Gastrocnemius medialis (tissue), 4 donors: ENCODE data around the gene MAD1L1. TPM values are rescaled to one million over a fixed set of nuclear protein-coding genes. Genes with fewer than 3 reads are reported as not detected.
"Not testable (repeated sequence)": the region's sequence is repeated elsewhere in the genome, so short reads cannot be mapped to it uniquely, and the experiment has no call there.

Experiments used
- ATAC-seq, 2 donors: fragments of 150-250 bp; one replicate each; pipeline ENCODE4 v1.9.1; 2016
- DNase-seq, 2 donors: peaks; one replicate each; pipeline ENCODE4 v3.0.0-alpha.2; 2019
- H3K27ac ChIP-seq, 4 donors: fragments of 200-600 bp; sonication (generic); 1 replicate in 1 of 4; 2 replicates in 3 of 4; pipeline ENCODE4 v1.5.1; 2016 to 2018; ENCODE audit warnings: mild to moderate bottlenecking in 2 of 4, moderate library complexity in 1 of 4
- H3K27me3 ChIP-seq, 3 donors: fragments of 200-600 bp; sonication (generic) in 2 of 3; 1 replicate in 1 of 3; 2 replicates in 2 of 3; pipeline versions ENCODE4 v1.5.1 to v1.6.0; 2016 to 2019; ENCODE audit warnings: mild to moderate bottlenecking in 1 of 3, moderate library complexity in 1 of 3
- H3K36me3 ChIP-seq, 2 donors: fragments of 200-600 bp; sonication (generic) in 1 of 2; one replicate each; pipeline ENCODE4 v1.5.1; 2017 to 2018
- H3K4me1 ChIP-seq, 2 donors: fragments of 200-600 bp; sonication (generic) in 1 of 2; one replicate each; pipeline ENCODE4 v1.5.1; 2016 to 2017; ENCODE audit warnings: mild to moderate bottlenecking in 2 of 2
- H3K4me3 ChIP-seq, 4 donors: fragments of 200-600 bp; sonication (generic) in 3 of 4; 1 replicate in 1 of 4; 2 replicates in 3 of 4; pipeline ENCODE4 v1.5.1; 2016 to 2019; ENCODE audit warnings: mild to moderate bottlenecking in 2 of 4
- H3K9me3 ChIP-seq, 3 donors: fragments of 200-600 bp; sonication (generic) in 2 of 3; 1 replicate in 1 of 3; 2 replicates in 2 of 3; pipeline ENCODE4 v1.5.1; 2016 to 2019
- CTCF ChIP-seq, 5 experiments: fragments of 450-650 bp in 3 of 5; fragments of 200-600 bp in 2 of 5; sonication (generic) in 2 of 5; IDR thresholded peaks in 4 of 5; conservative IDR thresholded peaks in 1 of 5; 1 replicate in 4 of 5; 2 replicates in 1 of 5; pipeline ENCODE4 v1.5.1; 2016 to 2019; ENCODE audit warnings: antibody characterized with exemption in 5 of 5, mild to moderate bottlenecking in 3 of 5, moderate library complexity in 3 of 5
- POLR2A ChIP-seq, 2 donors: fragments of 450-650 bp; IDR thresholded peaks; one replicate each; pipeline ENCODE4 v1.6.1; 2017; ENCODE audit warnings: antibody characterized with exemption in 2 of 2, mild to moderate bottlenecking in 2 of 2, moderate library complexity in 2 of 2
- in situ Hi-C, 4 donors: fragments of 200-750 bp; cut with MboI; loops; one replicate each; pipeline versions ENCODE4 v1.15.0 to v1.8.0; 2017; ENCODE audit warnings: low sequenced_read_pairs in 4 of 4
- intact Hi-C: fragments of 100-400 bp; cut with DNase I; formaldehyde crosslinking; loops from one replicate; pipeline ENCODE4 v1.15.1; 2023; ENCODE audit warnings: low total_unique reads
- total RNA-seq, 4 donors: library from RNA; depleted of rRNA; stranded (reverse); fragments of >200 nt; gene quantifications; one replicate each; pipeline versions ENCODE4 v1.1.0 to v1.2.3, GENCODE V29; 2016

Gene MAD1L1
- total RNA-seq, 4 donors from 2014 or later = 19.7 to 32.4 (median 22.7) TPM

GRCh38 chr7:1864161-1864940, 368.4 kb downstream of the MAD1L1 start:
- Histone ChIP-seq H3K9me3 (no peaks in the 10 kb centered on the region), H3K4me1 (no peaks in the 10 kb centered on the region), H3K4me3 (no peak overlapping the region), H3K27me3 (no peaks in the 10 kb centered on the region), H3K27ac (no peak overlapping the region), H3K36me3 (no peaks in the 10 kb centered on the region)
- intact Hi-C loops (no loop called here), in situ Hi-C loops (no loop called here)
- TF ChIP-seq POLR2A (IDR thresholded peaks at IDR 0.05) (no peak), CTCF (IDR thresholded peaks at IDR 0.05 in 4 of 5, conservative IDR thresholded peaks at IDR 0.05 in 1 of 5) (no peak)
- ATAC-seq (no peak), DNase-seq (no peak)

- Histone ChIP-seq H3K27ac (no peak overlapping the region), H3K36me3 (no peaks in the 10 kb centered on the region), H3K9me3 (no peaks in the 10 kb centered on the region), H3K4me1 (no peaks in the 10 kb centered on the region), H3K4me3 (no peak overlapping the region), H3K27me3 (no peaks in the 10 kb centered on the region)
- in situ Hi-C loops = no loop called here
- DNase-seq (no peak), ATAC-seq (no peak)
- TF ChIP-seq CTCF (IDR thresholded peaks at IDR 0.05 in 4 of 5, conservative IDR thresholded peaks at IDR 0.05 in 1 of 5) (no peak), POLR2A (IDR thresholded peaks at IDR 0.05) (no peak)
- intact Hi-C loops = no loop called here
These were observed 369.4 kb downstream of the MAD1L1 start for GRCh38 chr7:1863091-1863900.

DNA sequence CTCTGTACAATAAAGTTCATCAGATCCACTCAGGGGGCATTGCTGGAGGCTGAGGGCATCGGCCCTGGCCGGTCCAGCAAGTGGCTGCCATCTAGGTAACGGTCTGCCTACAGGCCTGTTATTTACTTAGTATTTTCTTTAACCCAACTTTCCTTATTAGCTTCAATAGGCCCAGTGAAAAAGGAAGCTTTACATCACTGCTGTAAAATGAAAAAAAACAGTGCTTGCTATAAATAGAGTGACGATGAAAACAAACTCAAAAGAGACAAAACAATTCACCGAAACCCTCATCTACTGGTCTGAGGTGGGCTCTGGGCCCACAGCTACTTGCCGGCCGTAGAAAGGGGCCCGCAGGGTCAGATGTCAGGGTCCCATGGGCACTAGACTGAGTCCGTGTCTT, 370.2 kb downstream of the MAD1L1 start:
- Histone ChIP-seq H3K9me3 (no peaks in the 10 kb centered on the region), H3K27me3 (no peaks in the 10 kb centered on the region), H3K27ac (no peak overlapping the region), H3K36me3 (no peaks in the 10 kb centered on the region), H3K4me1 (no peaks in the 10 kb centered on the region), H3K4me3 (no peak overlapping the region)
- no peak for DNase-seq
- intact Hi-C loops = no loop called here
- no peak for TF ChIP-seq CTCF (IDR thresholded peaks at IDR 0.05 in 4 of 5, conservative IDR thresholded peaks at IDR 0.05 in 1 of 5)
- TF ChIP-seq POLR2A (IDR thresholded peaks at IDR 0.05) = no peak
- in situ Hi-C loops = no loop called here
- ATAC-seq = no peak

GRCh38 chr7:1861799-1862458, 370.8 kb downstream of the MAD1L1 start:
- in situ Hi-C loops (no loop called here), intact Hi-C loops (no loop called here)
- ATAC-seq = no peak
- H3K27ac ChIP-seq = no peak overlapping the region
- DNase-seq = no peak
- H3K4me3 ChIP-seq = no peak overlapping the region
- H3K27me3 ChIP-seq = no peaks in the 10 kb centered on the region
- no peaks in the 10 kb centered on the region for H3K9me3 ChIP-seq
- no peak for TF ChIP-seq CTCF (IDR thresholded peaks at IDR 0.05 in 4 of 5, conservative IDR thresholded peaks at IDR 0.05 in 1 of 5)
- TF ChIP-seq POLR2A (IDR thresholded peaks at IDR 0.05) = no peak
- H3K4me1 ChIP-seq = no peaks in the 10 kb centered on the region
- H3K36me3 ChIP-seq = no peaks in the 10 kb centered on the region

- H3K4me3 ChIP-seq, H3K27me3 ChIP-seq, H3K27ac ChIP-seq, intact Hi-C loops, ATAC-seq, H3K4me1 ChIP-seq, DNase-seq, H3K9me3 ChIP-seq, in situ Hi-C loops, H3K36me3 ChIP-seq: not testable (repeated sequence)
These were observed 371.6 kb downstream of the MAD1L1 start for GRCh38 chr7:1860881-1861798.
